Omental fat pad (tissue), 4 donors: Measurements from ENCODE around the gene RRP7A. TPM values are rescaled to one million over a fixed set of nuclear protein-coding genes. Genes with fewer than 3 reads are reported as not detected.
A peak's percentile ranks its signal among the peaks of the same experiment; 100 is the strongest.
"Not testable (repeated sequence)": the region's sequence is repeated elsewhere in the genome, so short reads cannot be mapped to it uniquely, and the experiment has no call there.

Experiments used
- ATAC-seq: fragments of 150-250 bp; one replicate; pipeline ENCODE4 v1.9.1; 2016; ENCODE audit warnings: mild to moderate bottlenecking, moderate library complexity; ENCODE audit not compliant: low FRiP score
- DNase-seq: peaks from one replicate; pipeline ENCODE4 v3.0.0-alpha.2; 2019; ENCODE audit warnings: low spot score
- CTCF ChIP-seq, 3 donors: fragments of 450-650 bp; IDR thresholded peaks; one replicate each; pipeline ENCODE4 v1.5.1; 2016 to 2017; ENCODE audit warnings: antibody characterized with exemption in 3 of 3, mild to moderate bottlenecking in 3 of 3, moderate library complexity in 2 of 3
- total RNA-seq, 4 donors: library from RNA; depleted of rRNA; stranded (reverse); fragments of >200 nt; gene quantifications; one replicate each; pipeline ENCODE4 v1.1.0, GENCODE V29; 2016

RRP7A gene
- total RNA-seq, 4 donors from 2014 or later, result 19.3 to 28.6 (median 23.4) TPM

- ATAC-seq (no peak), DNase-seq (no peak)
- no peak for TF ChIP-seq CTCF (IDR thresholded peaks at IDR 0.05)
Measured at GRCh38 chr22:42547562-42547961, 28.0 kb upstream of the RRP7A start.

- DNase-seq (no peak), ATAC-seq (no peak)
- no peak for TF ChIP-seq CTCF (IDR thresholded peaks at IDR 0.05)
Measured at GRCh38 chr22:42544686-42545085, 25.1 kb upstream of the RRP7A start.

DNA sequence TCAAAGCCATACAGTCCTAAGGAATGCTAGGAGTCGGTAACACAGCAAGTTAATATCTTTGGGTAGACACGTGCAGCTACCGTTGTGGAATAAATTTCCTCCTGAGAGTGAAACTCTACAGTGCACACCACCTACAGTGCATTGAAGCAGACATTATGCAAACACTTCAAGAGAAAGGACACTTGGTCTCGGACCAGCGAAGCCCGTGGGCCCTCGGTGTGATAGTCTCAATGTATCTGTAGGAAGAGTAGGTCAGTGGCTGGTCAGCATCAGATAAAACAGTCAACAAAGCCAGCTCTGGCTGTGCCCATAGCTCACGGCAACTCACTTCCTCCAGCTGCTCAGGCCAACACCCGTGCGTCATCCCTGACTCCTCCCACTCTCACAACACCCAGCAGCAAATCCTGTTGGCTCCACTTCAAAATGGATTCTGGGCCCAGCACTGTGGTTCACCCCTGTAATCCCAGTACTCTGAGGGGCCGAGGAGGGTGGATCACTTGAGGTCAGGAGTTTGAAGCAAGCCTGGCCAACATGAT is 19.7 kb upstream of the RRP7A start:
- peak; percentile 78 for ATAC-seq
- DNase-seq, result not testable (repeated sequence)

GRCh38 chr22:42537199-42537831 is 17.7 kb upstream of the RRP7A start:
- DNase-seq, result not testable (repeated sequence)
- ATAC-seq, result peak; percentile 69

- DNase-seq, ATAC-seq: not testable (repeated sequence)
Measured at GRCh38 chr22:42536634-42537033, 17.0 kb upstream of the RRP7A start.

DNA sequence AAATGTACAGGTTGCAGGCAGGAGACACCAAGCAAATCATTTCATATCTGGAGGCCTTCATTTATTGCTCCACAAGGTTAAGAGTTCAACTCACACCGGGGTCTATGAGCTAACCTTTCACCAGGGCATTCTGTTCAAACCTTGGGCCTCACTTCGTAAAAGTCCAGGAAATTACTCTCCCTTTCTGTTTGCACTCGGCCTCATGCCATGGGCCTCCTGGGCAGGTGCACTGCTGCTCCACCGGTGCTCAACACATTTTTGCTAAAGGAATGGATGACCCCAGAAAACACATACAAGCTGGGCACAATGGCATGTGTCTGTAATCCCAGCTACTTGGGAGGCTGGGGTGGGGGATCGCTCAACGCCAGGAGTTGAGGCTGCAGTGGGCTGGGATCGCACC is 16.6 kb upstream of the RRP7A start:
- no peak for TF ChIP-seq CTCF (IDR thresholded peaks at IDR 0.05)
- DNase-seq, result no peak
- no peak for ATAC-seq

DNA sequence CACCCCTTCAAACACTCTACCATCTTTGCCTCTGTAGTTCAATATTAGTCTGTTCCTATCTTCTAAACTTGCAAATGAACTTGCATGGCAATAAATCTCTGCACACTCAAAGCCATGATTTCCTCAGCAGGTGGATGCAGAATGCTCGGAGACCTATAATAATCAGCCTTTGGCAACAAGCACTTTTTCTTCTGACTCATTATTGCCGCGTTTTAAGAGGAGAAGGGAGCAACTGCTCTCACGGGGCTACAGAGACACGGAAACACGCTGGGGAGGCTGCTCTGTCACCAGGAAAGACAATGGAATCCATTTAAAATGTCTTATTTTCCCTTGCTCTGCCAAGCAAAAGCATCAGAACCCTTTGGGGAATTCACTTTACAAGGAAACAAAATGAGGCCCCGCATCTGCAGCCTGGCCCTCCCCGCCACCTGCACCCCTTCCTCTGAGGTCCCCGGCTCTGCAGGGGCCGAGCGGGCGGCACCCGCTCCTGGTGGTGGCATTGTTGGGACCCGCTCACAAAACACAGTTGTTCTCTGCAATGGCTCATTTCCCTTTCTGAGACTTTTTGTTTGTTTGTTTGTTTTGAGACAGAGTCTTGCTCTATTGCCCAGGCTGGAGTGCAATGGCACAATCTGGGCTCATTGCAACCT is 15.6 kb upstream of the RRP7A start:
- not testable (repeated sequence) for ATAC-seq, DNase-seq

DNA sequence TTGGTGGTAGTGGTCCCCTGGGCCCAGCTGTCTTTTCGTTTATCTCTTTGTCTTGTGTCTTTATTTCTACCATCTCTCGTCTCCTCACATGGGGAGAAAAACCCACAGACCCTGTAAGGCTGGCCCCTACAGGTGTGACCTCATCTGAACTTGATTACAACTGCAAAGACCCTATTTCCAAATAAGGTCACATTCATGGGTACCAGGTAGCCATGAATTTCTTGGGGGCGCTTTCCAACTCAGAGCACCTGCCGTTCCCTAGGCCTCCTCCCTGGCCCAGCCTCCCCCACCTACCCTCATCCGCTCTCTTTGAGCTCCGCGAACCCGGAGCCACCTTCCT is 14.0 kb upstream of the RRP7A start:
- no peak for DNase-seq
- ATAC-seq, result no peak
- TF ChIP-seq CTCF (IDR thresholded peaks at IDR 0.05), result no peak

DNA sequence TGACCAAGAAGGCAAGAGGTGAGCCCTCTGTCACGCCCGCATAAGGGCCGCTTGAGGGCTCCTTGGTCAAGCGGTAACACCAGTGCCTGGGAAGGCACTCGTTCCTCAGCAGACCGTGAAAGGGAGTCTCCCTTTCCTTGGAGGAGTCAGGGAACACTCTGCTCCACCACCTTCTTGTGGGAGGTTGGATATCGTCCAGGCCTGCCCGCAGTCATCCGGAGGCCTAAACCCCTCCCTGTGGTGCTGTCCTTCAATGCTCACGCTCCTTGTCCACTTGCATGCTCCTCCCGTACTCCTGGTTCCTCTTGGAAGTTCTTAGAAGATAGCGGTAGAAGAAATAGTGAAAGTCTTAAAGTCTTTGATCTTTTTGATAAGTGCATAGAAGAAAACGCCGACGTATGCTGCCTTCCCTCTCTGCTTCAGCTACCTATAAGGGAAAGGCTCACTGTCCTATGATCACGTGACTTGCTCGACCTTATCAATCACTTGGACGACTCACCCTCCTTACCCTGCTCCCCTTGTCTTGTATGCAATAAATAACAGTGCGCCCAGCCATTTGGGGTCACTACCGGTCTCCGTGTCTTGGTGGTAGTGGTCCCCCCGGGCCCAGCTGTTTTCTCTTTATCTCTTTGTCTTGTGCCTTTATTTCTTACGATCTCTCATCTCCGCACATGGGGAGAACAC is 11.9 kb upstream of the RRP7A start:
- not testable (repeated sequence) for DNase-seq, ATAC-seq

- not testable (repeated sequence) for ATAC-seq, DNase-seq
Measured at GRCh38 chr22:42529435-42529834, 9.8 kb upstream of the RRP7A start.
